ENCODE results near the gene SHB.

- TF ChIP-seq CTCF (conservative IDR thresholded peaks at IDR 0.05 in 1 of 2, IDR thresholded peaks at IDR 0.05 in 1 of 2; ENCODE audit: low read depth in 1 of 2, low read length in 2 of 2) (no peak), EZH2 (IDR thresholded peaks at IDR 0.05; ENCODE audit: low read length, missing control alignments) (no peak)
Measured at GRCh38 chr9:38054653-38055052, 14.4 kb downstream of the SHB start.
